ENCODE measurements around the gene SPPL3.
A peak's percentile ranks its signal among the peaks of the same experiment; 100 is the strongest.

The SPPL3 gene

DNA sequence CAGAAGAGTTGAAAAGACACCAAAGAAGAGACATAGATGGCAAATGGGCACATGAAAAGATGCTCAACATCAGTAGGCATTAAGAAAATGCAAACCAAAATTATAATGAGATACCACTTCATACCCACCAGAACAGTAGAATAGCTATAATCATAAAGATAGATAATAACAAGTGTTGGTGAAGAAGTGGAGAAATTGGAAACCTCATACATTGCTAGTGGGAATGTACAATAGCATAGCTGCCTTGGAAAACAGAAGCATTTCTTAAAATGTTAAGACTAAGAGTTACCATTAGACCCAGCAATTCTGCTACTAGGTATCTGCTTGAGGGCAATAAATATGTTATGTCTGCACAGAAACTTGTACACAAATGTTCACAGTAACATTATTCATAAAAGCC, 99.7 kb downstream of the SPPL3 start:
- no peak overlapping the region for H3K4me2 ChIP-seq (ENCODE audit: low read length)
- peaks cover 8% of the 10 kb centered on the region for H3K79me2 ChIP-seq (ENCODE audit: control insufficient read depth, low read length)
- no peaks in the 10 kb centered on the region for H3K27me3 ChIP-seq (ENCODE audit: control insufficient read depth, low read length)
- TF ChIP-seq, protein P1, sequence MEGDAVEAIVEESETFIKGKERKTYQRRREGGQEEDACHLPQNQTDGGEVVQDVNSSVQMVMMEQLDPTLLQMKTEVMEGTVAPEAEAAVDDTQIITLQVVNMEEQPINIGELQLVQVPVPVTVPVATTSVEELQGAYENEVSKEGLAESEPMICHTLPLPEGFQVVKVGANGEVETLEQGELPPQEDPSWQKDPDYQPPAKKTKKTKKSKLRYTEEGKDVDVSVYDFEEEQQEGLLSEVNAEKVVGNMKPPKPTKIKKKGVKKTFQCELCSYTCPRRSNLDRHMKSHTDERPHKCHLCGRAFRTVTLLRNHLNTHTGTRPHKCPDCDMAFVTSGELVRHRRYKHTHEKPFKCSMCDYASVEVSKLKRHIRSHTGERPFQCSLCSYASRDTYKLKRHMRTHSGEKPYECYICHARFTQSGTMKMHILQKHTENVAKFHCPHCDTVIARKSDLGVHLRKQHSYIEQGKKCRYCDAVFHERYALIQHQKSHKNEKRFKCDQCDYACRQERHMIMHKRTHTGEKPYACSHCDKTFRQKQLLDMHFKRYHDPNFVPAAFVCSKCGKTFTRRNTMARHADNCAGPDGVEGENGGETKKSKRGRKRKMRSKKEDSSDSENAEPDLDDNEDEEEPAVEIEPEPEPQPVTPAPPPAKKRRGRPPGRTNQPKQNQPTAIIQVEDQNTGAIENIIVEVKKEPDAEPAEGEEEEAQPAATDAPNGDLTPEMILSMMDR (IDR thresholded peaks at IDR 0.05; ENCODE audit: low read depth, low read length, poor library complexity, severe bottlenecking), result no peak
- no peak for TF ChIP-seq EZH2phosphoT487 (IDR thresholded peaks at IDR 0.05; ENCODE audit: borderline replicate concordance, low read length)
- no peaks in the 10 kb centered on the region for H4K20me1 ChIP-seq (ENCODE audit: control insufficient read depth, insufficient read depth, low read depth, low read length)
- H3K9me2 ChIP-seq (replicated peaks; ENCODE audit: control insufficient read depth, low read length), result no peaks in the 10 kb centered on the region
- H3K4me1 ChIP-seq (ENCODE audit: control insufficient read depth, low read length), result peaks cover 26% of the 10 kb centered on the region
- H3F3A ChIP-seq (ENCODE audit: control insufficient read depth, insufficient read depth), result 0 out of 2 replicates have a peak, but pooled peaks cover 3% of the 10 kb centered on the region
- H3K36me3 ChIP-seq (ENCODE audit: control insufficient read depth, low read length), result peaks cover 3% of the 10 kb centered on the region
- no peaks in the 10 kb centered on the region for H3K9me3 ChIP-seq (ENCODE audit: control insufficient read depth, insufficient read depth, low read length)
- H3K27ac ChIP-seq (ENCODE audit: low read depth, low read length), result no peak overlapping the region
- H3K4me3 ChIP-seq (ENCODE audit: low read length), result no peak overlapping the region

DNA sequence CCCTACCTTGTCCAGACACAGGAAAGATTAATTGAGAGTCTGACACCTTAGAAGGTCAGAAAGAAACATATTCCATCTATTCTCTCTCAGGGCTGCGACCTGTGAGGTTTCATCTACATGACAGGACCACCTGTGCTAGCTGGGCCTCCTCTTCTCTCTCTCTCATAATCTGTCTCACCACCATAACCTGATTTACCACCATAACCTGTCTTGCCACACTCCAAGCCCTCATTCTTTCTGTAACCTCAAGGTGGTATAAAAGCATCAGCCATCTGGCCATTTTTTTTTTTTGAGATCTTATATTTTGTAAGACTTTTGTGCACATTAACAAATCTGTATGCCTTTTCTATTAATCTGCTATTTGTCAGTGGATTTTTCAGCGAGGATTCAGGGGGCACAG, 103.0 kb downstream of the SPPL3 start:
- Histone ChIP-seq H3K4me1 (ENCODE audit: control insufficient read depth, low read length) (peaks cover 44% of the 10 kb centered on the region), H3K79me2 (ENCODE audit: control insufficient read depth, low read length) (peaks cover 11% of the 10 kb centered on the region), H3K9me2 (replicated peaks; ENCODE audit: control insufficient read depth, low read length) (no peaks in the 10 kb centered on the region), H3K27ac (ENCODE audit: low read depth, low read length) (no peak overlapping the region), H3K4me2 (ENCODE audit: low read length) (peak overlapping the region; percentile 14; the same call in 1 of the 2 replicates), H3K4me3 (ENCODE audit: low read length) (no peak overlapping the region), H3K27me3 (ENCODE audit: control insufficient read depth, low read length) (no peaks in the 10 kb centered on the region), H3K9me3 (ENCODE audit: control insufficient read depth, insufficient read depth, low read length) (0 out of 2 replicates have a peak, but pooled peaks cover 3% of the 10 kb centered on the region), H3K36me3 (ENCODE audit: control insufficient read depth, low read length) (peaks cover 8% of the 10 kb centered on the region; the same call in 1 of the 2 replicates), H3F3A (ENCODE audit: control insufficient read depth, insufficient read depth) (no peaks in the 10 kb centered on the region), H4K20me1 (ENCODE audit: control insufficient read depth, insufficient read depth, low read depth, low read length) (no peaks in the 10 kb centered on the region)
- TF ChIP-seq, protein P1 (IDR thresholded peaks at IDR 0.05; ENCODE audit: low read depth, low read length, poor library complexity, severe bottlenecking), result no peak
- TF ChIP-seq EZH2phosphoT487 (IDR thresholded peaks at IDR 0.05; ENCODE audit: borderline replicate concordance, low read length), result no peak

DNA sequence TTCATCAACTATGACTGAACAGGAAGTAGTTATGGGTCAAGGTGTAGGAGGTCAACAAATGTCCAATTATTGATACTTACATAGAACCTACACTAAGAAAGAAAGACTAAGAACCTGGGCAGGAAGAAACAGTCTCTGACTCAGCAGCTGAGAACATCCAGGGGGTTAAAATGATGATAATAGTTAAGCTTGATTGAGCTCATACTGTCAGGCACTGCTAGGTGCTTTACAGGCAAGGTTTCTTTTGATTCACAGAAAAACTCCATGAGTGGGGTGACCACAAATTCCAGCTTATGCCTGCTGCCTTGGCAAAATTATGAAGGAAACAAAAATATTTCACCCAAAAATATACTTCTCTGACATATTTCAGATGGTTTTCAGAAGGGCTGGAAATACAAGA, 103.5 kb downstream of the SPPL3 start:
- Histone ChIP-seq H3F3A (ENCODE audit: control insufficient read depth, insufficient read depth) (no peaks in the 10 kb centered on the region), H3K27ac (ENCODE audit: low read depth, low read length) (no peak overlapping the region), H3K36me3 (ENCODE audit: control insufficient read depth, low read length) (peaks cover 11% of the 10 kb centered on the region), H3K4me3 (ENCODE audit: low read length) (no peak overlapping the region), H3K4me1 (ENCODE audit: control insufficient read depth, low read length) (peaks cover 44% of the 10 kb centered on the region), H3K9me3 (ENCODE audit: control insufficient read depth, insufficient read depth, low read length) (peaks cover 7% of the 10 kb centered on the region; the same call in 1 of the 2 replicates), H3K27me3 (ENCODE audit: control insufficient read depth, low read length) (no peaks in the 10 kb centered on the region), H3K4me2 (ENCODE audit: low read length) (0 out of 2 replicates have a peak overlapping the region, but pooled peaks have one; percentile 14), H4K20me1 (ENCODE audit: control insufficient read depth, insufficient read depth, low read depth, low read length) (no peaks in the 10 kb centered on the region), H3K79me2 (ENCODE audit: control insufficient read depth, low read length) (peaks cover 11% of the 10 kb centered on the region), H3K9me2 (replicated peaks; ENCODE audit: control insufficient read depth, low read length) (no peaks in the 10 kb centered on the region)
- TF ChIP-seq, protein P1 (IDR thresholded peaks at IDR 0.05; ENCODE audit: low read depth, low read length, poor library complexity, severe bottlenecking), result no peak
- no peak for TF ChIP-seq EZH2phosphoT487 (IDR thresholded peaks at IDR 0.05; ENCODE audit: borderline replicate concordance, low read length)
